Stimulated activated CD8-positive, alpha-beta memory T cell treated with anti-CD3 and anti-CD28 coated beads, Interleukin-12 subunit alpha, Interleukin-12 subunit beta, amount 100 ng/mL, for 1 hour (primary cell): Measurements from ENCODE around the gene STUB1.
A peak's percentile ranks its signal among the peaks of the same experiment; 100 is the strongest.

ENCODE experiments used
- DNase-seq: peaks from one replicate; pipeline ENCODE4 v3.0.0-alpha.2; 2020; ENCODE audit warnings: low read depth

Gene STUB1

GRCh38 chr16:644556-644955 lies 35.7 kb upstream of the STUB1 start:
- no peak for DNase-seq

- DNase-seq, result no peak
These were observed 34.1 kb upstream of the STUB1 start for GRCh38 chr16:645852-646678.

GRCh38 chr16:646679-647172 lies 33.5 kb upstream of the STUB1 start:
- no peak for DNase-seq

DNA sequence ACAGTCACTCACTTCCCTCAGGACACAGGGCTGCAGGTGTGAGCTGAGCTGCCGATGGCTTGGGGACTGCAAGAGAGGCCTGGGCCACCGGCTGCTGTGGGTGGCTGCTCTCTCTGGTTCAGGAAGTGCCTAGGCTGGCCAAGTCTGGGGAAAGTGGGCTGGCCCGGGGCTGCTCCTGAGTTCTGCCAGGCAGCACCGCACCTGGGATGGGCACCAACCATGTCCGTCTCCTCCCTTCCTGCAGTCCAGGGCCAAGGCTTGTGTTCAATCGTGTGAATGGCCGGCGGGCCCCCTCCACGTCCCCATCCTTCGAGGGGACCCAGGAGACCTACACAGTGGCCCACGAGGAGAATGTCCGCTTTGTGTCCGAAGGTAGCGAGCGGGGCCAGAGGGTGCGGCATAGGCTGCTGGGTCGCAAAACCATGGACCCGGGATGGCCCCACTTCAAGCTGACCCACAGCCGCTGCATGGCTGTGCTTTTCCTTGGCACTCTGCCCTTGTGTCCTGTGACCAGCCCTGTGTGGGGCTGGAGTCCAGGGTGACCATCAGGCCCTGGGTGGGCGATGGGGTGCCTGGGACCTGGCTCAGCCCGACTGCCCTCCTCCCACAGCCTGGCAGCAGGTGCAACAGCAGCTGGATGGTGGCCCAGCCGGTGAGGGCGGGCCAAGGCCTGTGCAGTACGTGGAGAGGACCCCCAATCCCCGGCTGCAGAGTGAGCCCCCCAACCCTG lies 32.9 kb upstream of the STUB1 start:
- no peak for DNase-seq

GRCh38 chr16:648071-648780 lies 32.0 kb upstream of the STUB1 start:
- no peak for DNase-seq

GRCh38 chr16:648781-649589 lies 31.2 kb upstream of the STUB1 start, which contains the start of gene WDR90:
Gene WDR90, plus strand, starts transcription at chr16:649365. Its CDS starts 52 bp downstream, at chr16:649417.
- DNase-seq, result peak; percentile 86

DNA sequence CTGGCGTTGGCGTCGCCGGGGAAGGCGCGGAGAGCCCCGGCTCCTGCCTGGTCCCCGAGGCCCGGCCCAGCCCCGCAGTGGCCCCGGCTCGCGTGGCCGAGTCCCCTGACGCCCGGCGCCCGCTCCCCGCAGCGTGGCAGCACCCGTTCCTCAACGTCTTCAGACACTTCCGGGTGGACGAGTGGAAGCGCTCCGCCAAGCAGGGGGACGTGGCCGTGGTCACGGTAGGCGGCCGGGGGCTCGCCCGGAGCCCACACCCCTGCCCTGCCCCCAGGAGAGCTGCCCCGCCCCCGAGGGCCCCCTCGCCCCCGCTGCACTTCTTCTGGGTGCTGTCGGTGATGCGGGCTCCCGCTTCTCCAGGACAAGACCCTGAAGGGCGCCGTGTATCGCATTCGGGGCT lies 30.6 kb upstream of the STUB1 start:
- DNase-seq, result no peak

- DNase-seq, result no peak
These were observed 28.4 kb upstream of the STUB1 start for GRCh38 chr16:651844-652243.

- DNase-seq, result no peak
These were observed 27.5 kb upstream of the STUB1 start for GRCh38 chr16:652454-653305.

DNA sequence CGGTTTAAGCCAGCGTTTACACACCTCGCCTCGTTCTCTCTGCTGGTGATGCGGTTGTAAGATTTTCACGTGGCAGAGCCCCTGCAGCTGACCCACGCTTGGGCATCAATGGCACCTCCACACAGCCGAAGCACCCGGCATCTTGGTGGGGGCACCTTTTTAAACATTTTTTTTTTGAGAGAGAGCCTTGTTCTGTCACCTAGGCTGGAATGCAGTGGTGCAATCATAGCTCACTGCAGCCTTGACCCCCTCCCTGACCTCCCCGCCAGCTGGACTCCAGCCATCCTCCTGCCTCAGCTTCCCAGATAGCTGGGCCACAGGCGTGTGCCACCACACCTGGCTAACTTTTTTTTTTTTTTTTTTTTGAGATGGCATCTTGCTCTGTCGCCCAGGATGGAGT lies 26.2 kb upstream of the STUB1 start:
- no peak for DNase-seq

- no peak for DNase-seq
These were observed 22.7 kb upstream of the STUB1 start for GRCh38 chr16:657487-657886.

- DNase-seq, result no peak
These were observed 21.3 kb upstream of the STUB1 start for GRCh38 chr16:658679-659571.

DNA sequence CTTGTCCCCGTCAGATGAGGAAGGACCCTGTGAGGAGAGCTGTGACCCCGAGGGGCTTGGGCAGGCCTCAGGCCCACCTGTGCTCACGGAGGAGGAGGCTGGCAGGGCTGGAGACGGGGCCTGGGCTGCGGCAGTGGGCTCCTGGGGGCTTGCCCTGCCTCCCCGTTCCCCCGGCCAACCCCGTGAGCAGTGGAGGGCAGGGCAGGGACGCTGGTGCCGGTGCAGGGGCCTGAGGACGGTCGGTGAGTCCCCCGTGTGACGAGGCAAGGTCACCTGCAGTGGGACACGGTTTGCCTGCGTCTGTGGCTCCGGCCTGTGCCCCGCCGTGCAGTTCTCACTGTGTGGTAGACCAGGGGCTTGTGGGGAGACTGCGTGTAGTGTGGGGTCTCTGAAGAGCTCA lies 20.6 kb upstream of the STUB1 start:
- DNase-seq, result no peak

- no peak for DNase-seq
These were observed 20.1 kb upstream of the STUB1 start for GRCh38 chr16:660132-660458.

- peak; percentile 28 for DNase-seq
These were observed 19.6 kb upstream of the STUB1 start for GRCh38 chr16:660459-661183.

DNA sequence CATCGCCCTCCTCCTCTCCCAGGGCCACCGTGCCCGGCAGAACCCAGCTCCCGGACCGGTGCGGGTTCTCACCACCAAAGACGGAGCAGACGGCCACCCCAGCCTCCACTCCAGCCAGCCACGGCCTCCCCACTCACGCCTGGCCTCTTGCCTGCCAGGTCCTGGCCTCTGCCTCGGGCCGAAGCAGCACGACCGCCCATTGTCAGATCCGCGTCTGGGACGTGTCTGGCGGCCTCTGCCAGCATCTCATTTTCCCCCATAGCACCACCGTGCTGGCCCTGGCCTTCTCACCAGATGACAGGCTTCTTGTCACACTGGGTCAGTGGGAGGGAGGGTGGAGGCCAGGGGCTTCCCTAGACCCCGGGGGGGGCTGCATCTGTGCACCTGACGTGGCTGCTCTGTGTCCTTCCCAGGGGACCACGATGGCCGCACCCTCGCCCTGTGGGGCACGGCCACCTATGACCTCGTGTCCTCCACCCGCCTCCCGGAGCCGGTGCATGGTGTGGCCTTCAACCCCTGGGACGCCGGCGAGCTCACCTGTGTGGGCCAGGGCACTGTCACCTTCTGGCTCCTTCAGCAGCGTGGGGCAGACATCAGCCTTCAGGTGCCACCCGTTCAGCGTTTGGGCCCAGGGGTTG lies 18.9 kb upstream of the STUB1 start:
- DNase-seq, result no peak

- DNase-seq, result no peak
These were observed 18.1 kb upstream of the STUB1 start for GRCh38 chr16:662095-662494.

GRCh38 chr16:662597-662996 lies 17.6 kb upstream of the STUB1 start:
- no peak for DNase-seq

GRCh38 chr16:666572-666971 lies 13.6 kb upstream of the STUB1 start:
- no peak for DNase-seq
